H1 (cell line): ENCODE results near the gene EIF4EBP2. TPM values are rescaled to one million over a fixed set of nuclear protein-coding genes. Genes with fewer than 3 reads are reported as not detected.
A peak's percentile ranks its signal among the peaks of the same experiment; 100 is the strongest.

ENCODE experiments used
- CTCF ChIA-PET: fragments of 300-600 bp; sonication (Branson Sonifier 250); formaldehyde crosslinking; loops from one replicate; lab custom pipeline; 2021; ENCODE audit not compliant: partially characterized antibody; lab: Charles Lee
- POLR2A ChIA-PET: fragments of 300-600 bp; sonication (Branson Sonifier 250); formaldehyde crosslinking; loops from one replicate; lab custom pipeline; 2021; ENCODE audit warnings: inconsistent platforms; ENCODE audit not compliant: partially characterized antibody; lab: Charles Lee
- DNase-seq, 2 experiments: peaks; one replicate each; pipeline versions ENCODE4 v3.0.0 to v3.0.0-alpha.2; 2010 to 2022; ENCODE audit warnings: low spot score in 2 of 2, low read depth in 1 of 2, mixed read lengths in 1 of 2
- FAIRE-seq: peaks from 2 replicates; lab custom pipeline; 2011; peaks lifted over from hg19 to GRCh38; lab: Jason Lieb, UNC
- H2AFZ ChIP-seq: 2 replicates; pipeline ENCODE4 v1.8.1; 2012; ENCODE audit warnings: low read length, inconsistent platforms
- H2AK5ac ChIP-seq: 2 replicates; pipeline ENCODE4 v1.6.1; 2013; ENCODE audit warnings: low read depth, low read length
- H2BK120ac ChIP-seq: replicated peaks from 2 replicates; pipeline ENCODE3; 2013; ENCODE audit warnings: low read depth, low read length, inconsistent platforms
- H2BK12ac ChIP-seq: 2 replicates; pipeline ENCODE4 v1.6.1; 2013; ENCODE audit warnings: low read depth, low read length
- H2BK15ac ChIP-seq: 2 replicates; pipeline ENCODE4 v1.6.1; 2013; ENCODE audit warnings: low read length
- H2BK20ac ChIP-seq: 2 replicates; pipeline ENCODE4 v1.6.1; 2013; ENCODE audit warnings: low read length
- H2BK5ac ChIP-seq: 2 replicates; pipeline ENCODE4 v1.6.1; 2013; ENCODE audit warnings: low read depth, low read length
- H3K14ac ChIP-seq: 2 replicates; pipeline ENCODE4 v1.6.1; 2013; ENCODE audit warnings: inconsistent platforms; ENCODE audit not compliant: insufficient read length
- H3K18ac ChIP-seq: 2 replicates; pipeline ENCODE4 v1.6.1; 2013; ENCODE audit warnings: low read length; ENCODE audit errors: extremely low read depth
- H3K23ac ChIP-seq: 2 replicates; pipeline ENCODE4 v1.6.1; 2013; ENCODE audit warnings: inconsistent platforms; ENCODE audit not compliant: insufficient read length
- H3K23me2 ChIP-seq: 2 replicates; pipeline ENCODE4 v1.6.1; 2013; ENCODE audit warnings: low read depth, low read length
- H3K27ac ChIP-seq: 2 replicates; pipeline ENCODE4 v1.6.1; 2011; ENCODE audit warnings: low read depth, low read length, inconsistent platforms
- H3K27me3 ChIP-seq, 4 experiments: replicated peaks in 1 of 4; 1 replicate in 1 of 4; 2 replicates in 3 of 4; pipeline versions ENCODE4 v1.6.1 to v1.8.1; 2011 to 2013; ENCODE audit warnings: low read length in 3 of 4, mild to moderate bottlenecking in 3 of 4, inconsistent platforms in 2 of 4, mixed read lengths in 2 of 4, moderate library complexity in 1 of 4; ENCODE audit not compliant: control insufficient read depth in 3 of 4, insufficient read depth in 3 of 4; ENCODE audit errors: extremely low read depth in 1 of 4
- H3K36me3 ChIP-seq, 4 experiments: 2 replicates each; pipeline versions ENCODE4 v1.6.1 to v1.8.1; 2011 to 2013; ENCODE audit warnings: mild to moderate bottlenecking in 4 of 4, low read length in 3 of 4, moderate library complexity in 2 of 4, control low read depth in 1 of 4, inconsistent platforms in 1 of 4; ENCODE audit not compliant: insufficient read depth in 4 of 4, control insufficient read depth in 2 of 4
- H3K4ac ChIP-seq: replicated peaks from 2 replicates; pipeline ENCODE3; 2013; ENCODE audit warnings: low read length, low read depth, mixed read lengths, inconsistent platforms; ENCODE audit not compliant: insufficient read length
- H3K4me1 ChIP-seq, 4 experiments: replicated peaks in 1 of 4; 1 replicate in 1 of 4; 2 replicates in 3 of 4; pipeline versions ENCODE4 v1.6.1 to v1.8.1; 2011 to 2013; ENCODE audit warnings: low read length in 3 of 4, inconsistent platforms in 2 of 4, mixed read lengths in 1 of 4; ENCODE audit not compliant: insufficient read depth in 4 of 4, control insufficient read depth in 3 of 4
- H3K4me2 ChIP-seq, 2 experiments: 2 replicates each; pipeline versions ENCODE4 v1.6.1 to v1.8.1; 2011 to 2013; ENCODE audit warnings: low read depth in 2 of 2, low read length in 2 of 2, control low read depth in 1 of 2, inconsistent platforms in 1 of 2, mild to moderate bottlenecking in 1 of 2; ENCODE audit not compliant: insufficient read depth in 1 of 2
- H3K4me3 ChIP-seq, 4 experiments: fragments of 200-600, 300-600 bp in 1 of 4; sonication (generic), shearing (Covaris generic), sonication (Bioruptor Twin) in 1 of 4; 2 replicates each; pipeline versions ENCODE4 v1.5.1 to v1.8.1; 2011 to 2016; ENCODE audit warnings: low read length in 4 of 4, low read depth in 3 of 4, control low read depth in 2 of 4, inconsistent platforms in 2 of 4, mild to moderate bottlenecking in 2 of 4, mixed read lengths in 1 of 4, moderate library complexity in 1 of 4; ENCODE audit not compliant: insufficient read depth in 2 of 4; ENCODE audit errors: extremely low read depth in 1 of 4
- H3K56ac ChIP-seq: replicated peaks from 2 replicates; pipeline ENCODE3; 2013; ENCODE audit warnings: low read depth, mild to moderate bottlenecking, mixed read lengths, low read length, inconsistent platforms; ENCODE audit not compliant: insufficient read length
- H3K79me1 ChIP-seq: 2 replicates; pipeline ENCODE4 v1.6.1; 2013; ENCODE audit warnings: low read depth, low read length, control low read depth
- H3K79me2 ChIP-seq, 2 experiments: 2 replicates each; pipeline versions ENCODE4 v1.6.1 to v1.8.1; 2012 to 2013; ENCODE audit warnings: low read length in 2 of 2, mild to moderate bottlenecking in 2 of 2, inconsistent platforms in 1 of 2; ENCODE audit not compliant: insufficient read depth in 2 of 2, control insufficient read depth in 1 of 2
- H3K9ac ChIP-seq, 4 experiments: replicated peaks in 1 of 4; 1 replicate in 1 of 4; 2 replicates in 3 of 4; pipeline versions ENCODE4 v1.6.1 to v1.8.1; 2011 to 2013; ENCODE audit warnings: low read depth in 3 of 4, low read length in 3 of 4, control low read depth in 2 of 4, mild to moderate bottlenecking in 2 of 4, moderate library complexity in 2 of 4, inconsistent platforms in 1 of 4; ENCODE audit errors: extremely low read depth in 1 of 4
- H3K9me3 ChIP-seq, 2 experiments: 2 replicates each; pipeline versions ENCODE4 v1.6.1 to v1.8.1; 2012 to 2013; ENCODE audit warnings: mild to moderate bottlenecking in 2 of 2, moderate library complexity in 2 of 2, control low read depth in 1 of 2, inconsistent platforms in 1 of 2, low read depth in 1 of 2, low read length in 1 of 2, mixed read lengths in 1 of 2; ENCODE audit not compliant: insufficient read depth in 2 of 2
- H4K20me1 ChIP-seq, 2 experiments: replicated peaks in 1 of 2; 2 replicates each; pipeline versions ENCODE3 to v1.8.1; 2011 to 2013; ENCODE audit warnings: inconsistent platforms in 2 of 2, low read length in 2 of 2, mild to moderate bottlenecking in 1 of 2; ENCODE audit not compliant: insufficient read depth in 2 of 2, control insufficient read depth in 1 of 2
- H4K5ac ChIP-seq: 2 replicates; pipeline ENCODE4 v1.6.1; 2013; ENCODE audit warnings: low read length, low read depth, mixed read lengths, inconsistent platforms; ENCODE audit not compliant: insufficient read length
- H4K8ac ChIP-seq: 2 replicates; pipeline ENCODE4 v1.8.0; 2013; ENCODE audit warnings: mild to moderate bottlenecking, moderate library complexity, low read length, inconsistent platforms; ENCODE audit not compliant: insufficient read depth; ENCODE audit errors: extremely low read depth
- H4K91ac ChIP-seq: replicated peaks from 2 replicates; pipeline ENCODE3; 2013; ENCODE audit warnings: low read length, mixed read lengths, inconsistent platforms; ENCODE audit not compliant: insufficient read length
- BRCA1 ChIP-seq: IDR thresholded peaks from 2 replicates; pipeline ENCODE4 v1.6.1; 2012; ENCODE audit warnings: low read depth, low read length, improper control_type of control experiment
- CEBPB ChIP-seq: IDR thresholded peaks from 2 replicates; pipeline ENCODE4 v1.6.1; 2012; ENCODE audit warnings: low read depth, low read length
- EP300 ChIP-seq, 2 experiments: IDR thresholded peaks; 1 replicate in 1 of 2; 2 replicates in 1 of 2; pipeline ENCODE4 v1.6.1; 2011 to 2012; ENCODE audit warnings: low read depth in 2 of 2, low read length in 2 of 2, mild to moderate bottlenecking in 2 of 2, borderline replicate concordance in 1 of 2, inconsistent platforms in 1 of 2, moderate library complexity in 1 of 2
- KDM1A ChIP-seq: fragments of 200-600, 300-600 bp; sonication (generic); IDR thresholded peaks from 2 replicates; pipeline ENCODE4 v1.7.1; 2016; ENCODE audit warnings: mild to moderate bottlenecking, low read length, borderline replicate concordance
- KDM5A ChIP-seq: fragments of 200-600 bp; IDR thresholded peaks from 2 replicates; pipeline ENCODE4 v1.7.1; 2012; ENCODE audit warnings: mild to moderate bottlenecking, low read length, inconsistent platforms, mixed read lengths
- NRF1 ChIP-seq: IDR thresholded peaks from 2 replicates; pipeline ENCODE4 v1.6.1; 2011; ENCODE audit warnings: mild to moderate bottlenecking, low read depth, low read length, improper control_type of control experiment
- RAD21 ChIP-seq, 2 experiments: IDR thresholded peaks in 1 of 2; conservative IDR thresholded peaks in 1 of 2; 2 replicates each; pipeline ENCODE4 v1.6.1; 2011; ENCODE audit warnings: low read depth in 2 of 2, low read length in 2 of 2, improper control_type of control experiment in 1 of 2, inconsistent platforms in 1 of 2, mild to moderate bottlenecking in 1 of 2, moderate library complexity in 1 of 2
- RNF2 ChIP-seq: fragments of 200-900, 300-1000 bp; sonication (generic); IDR thresholded peaks from 2 replicates; pipeline ENCODE4 v1.7.1; 2016; ENCODE audit warnings: borderline replicate concordance, low read depth, mild to moderate bottlenecking, antibody characterized with exemption, low read length; ENCODE audit not compliant: poor library complexity, severe bottlenecking; ENCODE audit errors: missing control alignments
- WGBS, 2 experiments: shearing (Covaris generic) in 1 of 2; methylation state at CpG; one replicate each; pipeline versions ENCODE4 v1.1.6 to v1.1.7; 2013 to 2015; ENCODE audit warnings: low lambda C conversion rate in 2 of 2, mixed read lengths in 2 of 2, inconsistent platforms in 1 of 2, low coverage in 1 of 2, missing lambda C conversion rate in 1 of 2; ENCODE audit not compliant: insufficient replicate concordance in 2 of 2, insufficient coverage in 1 of 2, insufficient read length in 1 of 2; ENCODE audit errors: extremely low coverage in 1 of 2, missing lambda C conversion rate in 1 of 2; 5-methylcytosine and 5-hydroxymethylcytosine counted together
- polyA plus RNA-seq, 7 experiments: library from polyadenylated mRNA; depleted of rRNA in 3 of 7; stranded (reverse) in 5 of 7; unstranded in 2 of 7; fragments of >200 nt in 5 of 7; fragments of 200-250 nt in 2 of 7; gene quantifications; 1 replicate in 5 of 7; 2 replicates in 1 of 7; 4 replicates in 1 of 7; pipeline versions ENCODE4 v1.2.1 to v1.2.3, GENCODE V29; 2011 to 2013; ENCODE audit warnings: missing spikeins in 2 of 7, mixed read lengths in 2 of 7
- total RNA-seq: library from RNA; stranded (reverse); fragmentation: NEBNext Ultra II Directional; extraction: Animal tissue kit (Norgen Biotek cat#: 25700); gene quantifications from 2 replicates; pipeline ENCODE4 v1.2.1, GENCODE V29; 2021
- TF ChIP-seq, protein P1 (sequence below): IDR thresholded peaks from 2 replicates; pipeline ENCODE4 v1.6.1; 2012; ENCODE audit warnings: inconsistent platforms

Gene EIF4EBP2
- total and polyA plus RNA-seq, 2 of the 8 experiments (the other 6 are each of a cell fraction or from before 2014, with no cell fraction given) = 55.3 to 144 TPM

DNA sequence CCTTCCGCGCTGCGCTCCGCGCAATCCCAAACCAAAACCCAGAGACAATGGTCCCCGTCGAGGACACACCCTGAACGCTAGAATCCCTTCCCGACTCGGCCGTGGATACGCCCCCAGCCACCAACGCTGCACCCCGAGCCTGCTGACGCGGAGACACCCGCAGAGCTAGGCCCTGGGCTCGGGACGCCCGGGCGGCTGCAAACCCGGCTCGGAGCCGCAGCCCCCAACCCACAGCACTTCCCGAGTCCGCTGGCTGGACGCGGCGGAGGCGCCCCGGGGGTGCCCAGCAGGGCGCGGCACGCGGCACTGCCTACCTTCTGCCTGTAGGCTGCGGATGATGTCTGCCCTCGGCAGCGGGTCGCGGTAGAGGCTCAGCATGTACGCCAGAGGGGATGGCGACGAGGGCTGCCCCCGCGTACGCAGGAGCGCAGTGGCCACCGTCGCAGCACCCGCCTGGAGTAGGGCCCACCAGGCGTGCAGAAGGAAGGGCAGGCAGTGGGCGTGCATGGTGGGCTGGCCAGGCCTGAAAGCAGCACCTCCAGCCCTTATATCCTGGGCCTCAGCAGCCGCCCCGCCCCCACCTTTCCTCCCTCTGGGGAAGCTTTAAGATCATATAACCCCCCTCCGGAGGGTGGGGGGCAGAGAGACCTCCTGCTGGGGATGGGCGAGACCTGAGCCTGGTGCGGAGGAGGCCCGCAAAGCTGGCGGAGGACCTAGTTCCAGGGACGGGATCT, 37.4 kb downstream of the EIF4EBP2 start, which contains the start of gene NODAL:
NODAL (minus strand) TSS at position 521 of the 734 bp plus-strand sequence; CDS start at position 507, 14 bp downstream.
- Histone ChIP-seq H3K9ac (no peak within 1 kb of the TSS; a peak in 1 of 7 replicates), H2BK120ac (peak within 1 kb of the TSS; percentile 89), H2AFZ (no peak within 1 kb of the TSS), H4K20me1 (peaks cover 2 to 11% of the 10 kb centered on the region in 2 experiments), H2BK15ac (peak within 1 kb of the TSS; percentile 100; the same call in 1 of the 2 replicates), H4K8ac (0 out of 2 replicates have a peak within 1 kb of the TSS, but pooled peaks have one; percentile 17), H3K27ac (no peak within 1 kb of the TSS), H2BK20ac (peak within 1 kb of the TSS; percentile 98), H3K36me3 (no peaks in the 10 kb centered on the region; a peak in 1 of 8 replicates), H3K18ac (peak within 1 kb of the TSS; percentile 88), H3K27me3 (peaks cover 18 to 43% (median 38%) of the 10 kb centered on the region in 4 experiments), H3K56ac (peak within 1 kb of the TSS; percentile 47), H3K79me2 (no peaks in the 10 kb centered on the region), H2AK5ac (peak within 1 kb of the TSS; percentile 56), H3K4me2 (peak within 1 kb of the TSS; percentile 73 to 84), H3K23me2 (peaks cover 15% of the 10 kb centered on the region; the same call in 1 of the 2 replicates), H4K91ac (peak within 1 kb of the TSS; percentile 96), H3K23ac (no peak within 1 kb of the TSS), H4K5ac (peak within 1 kb of the TSS; percentile 3), H2BK12ac (peak within 1 kb of the TSS; percentile 99), H3K4me3 (peak within 1 kb of the TSS; percentile 23 to 57 (median 44)), H3K4me1 (peaks cover 5 to 20% (median 19%) of the 10 kb centered on the region in 4 experiments), H3K79me1 (no peaks in the 10 kb centered on the region; the same call in 1 of the 2 replicates), H3K9me3 (no peaks in the 10 kb centered on the region), H3K4ac (peak within 1 kb of the TSS; percentile 83), H2BK5ac (peak within 1 kb of the TSS; percentile 97; the same call in 1 of the 2 replicates), H3K14ac (no peak within 1 kb of the TSS)
- WGBS, 2 experiments = 2% methylated on average over 58 of the region's 60 CpGs; no CpG with 5 or more reads in 1 of the 2 experiments
- FAIRE-seq (no peak), DNase-seq (peak in 1 of 2 experiments; percentile 81)
- POLR2A ChIA-PET = interaction anchor here (0.8 to 4.8 kb wide), 10 partner anchors 10 to 109 kb away, joined by 3 to 28 read pairs (median 8); partner anchors contain the start of genes EIF4EBP2 and LRRC20
- CTCF ChIA-PET = interaction anchor here (0.7 to 1.5 kb wide), 6 partner anchors 15 to 95 kb away, joined by 3 to 7 read pairs (median 4); no protein-coding TSS in a partner anchor
- TF ChIP-seq BRCA1 (no peak), CEBPB (no peak), EP300 (IDR thresholded peaks at IDR 0.05; ENCODE audit: borderline replicate concordance in 1 of 2, low read depth in 2 of 2, low read length in 2 of 2) (no peak), KDM5A (no peak), NRF1 (no peak), KDM1A (no peak), RNF2 (peak; percentile 58), RAD21 (IDR thresholded peaks at IDR 0.05 in 1 of 2, conservative IDR thresholded peaks at IDR 0.05 in 1 of 2; ENCODE audit: low read depth in 2 of 2, low read length in 2 of 2) (no peak)
- TF ChIP-seq, protein P1, sequence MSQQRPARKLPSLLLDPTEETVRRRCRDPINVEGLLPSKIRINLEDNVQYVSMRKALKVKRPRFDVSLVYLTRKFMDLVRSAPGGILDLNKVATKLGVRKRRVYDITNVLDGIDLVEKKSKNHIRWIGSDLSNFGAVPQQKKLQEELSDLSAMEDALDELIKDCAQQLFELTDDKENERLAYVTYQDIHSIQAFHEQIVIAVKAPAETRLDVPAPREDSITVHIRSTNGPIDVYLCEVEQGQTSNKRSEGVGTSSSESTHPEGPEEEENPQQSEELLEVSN = peak; percentile 9; the same call in 1 of the 2 replicates
